Kidney (tissue), 14 donors: ENCODE data around the gene ACOT8. TPM values are rescaled to one million over a fixed set of nuclear protein-coding genes. Genes with fewer than 3 reads are reported as not detected.

ENCODE experiments used
- DNase-seq, 5 donors: peaks; one replicate each; pipeline ENCODE4 v3.0.0-alpha.2; 2013 to 2020
- FAIRE-seq: peaks from 2 replicates; lab custom pipeline; 2012; peaks lifted over from hg19 to GRCh38; lab: Jason Lieb, UNC
- H3K27ac ChIP-seq, 2 donors: one replicate each; pipeline ENCODE4 v1.7.0; 2013; ENCODE audit warnings: low read depth in 2 of 2, low read length in 2 of 2, inconsistent platforms in 1 of 2
- H3K27me3 ChIP-seq: one replicate; pipeline ENCODE4 v1.7.1; 2013; ENCODE audit warnings: low read length, inconsistent platforms; ENCODE audit not compliant: control insufficient read depth, insufficient read depth
- H3K36me3 ChIP-seq, 3 donors: one replicate each; pipeline versions ENCODE4 v1.7.0 to v1.7.1; 2013; ENCODE audit warnings: low read length in 3 of 3, control low read depth in 1 of 3, inconsistent platforms in 1 of 3; ENCODE audit not compliant: insufficient read depth in 3 of 3, control insufficient read depth in 2 of 3
- H3K4me1 ChIP-seq, 3 donors: one replicate each; pipeline versions ENCODE4 v1.7.0 to v1.7.1; 2013; ENCODE audit warnings: low read length in 3 of 3, inconsistent platforms in 1 of 3, low read depth in 1 of 3; ENCODE audit not compliant: control insufficient read depth in 2 of 3, insufficient read depth in 2 of 3
- H3K4me3 ChIP-seq, 3 donors: one replicate each; pipeline versions ENCODE4 v1.7.0 to v1.8.1; 2013; ENCODE audit warnings: low read length in 3 of 3, control low read depth in 1 of 3, inconsistent platforms in 1 of 3
- H3K9ac ChIP-seq, 3 donors: one replicate each; pipeline versions ENCODE4 v1.7.0 to v1.7.1; 2013; ENCODE audit warnings: low read length in 3 of 3, control low read depth in 1 of 3, inconsistent platforms in 1 of 3
- H3K9me3 ChIP-seq, 3 donors: one replicate each; pipeline versions ENCODE4 v1.7.0 to v1.7.1; 2013; ENCODE audit warnings: low read length in 3 of 3, control low read depth in 1 of 3, inconsistent platforms in 1 of 3; ENCODE audit not compliant: control insufficient read depth in 2 of 3, insufficient read depth in 1 of 3
- intact Hi-C: fragments of 100-400 bp; cut with DNase I; formaldehyde crosslinking; loops from one replicate; pipeline ENCODE4 v1.11.1; 2022
- polyA plus RNA-seq: library from polyadenylated mRNA; stranded (reverse); fragments of 350-450 nt; fragmentation: Illumina TruSeq; extraction: RNeasy Lipid Tissue Mini Kit (QIAGEN cat#74804); gene quantifications from one replicate; pipeline ENCODE4 v1.2.3, GENCODE V29; 2014; ENCODE audit warnings: low read depth, low replicate concordance; ENCODE audit not compliant: insufficient read depth
- total RNA-seq: library from RNA; stranded (reverse); fragmentation: NEBNext Ultra II Directional; extraction: Animal tissue kit (Norgen Biotek cat#: 25700); gene quantifications from one replicate; pipeline ENCODE4 v1.2.1, GENCODE V29; 2021
- TF ChIP-seq, protein P1 (sequence below): IDR thresholded peaks from 3 replicates; pipeline ENCODE4 v1.5.1; 2012; ENCODE audit warnings: mild to moderate bottlenecking, moderate library complexity, borderline replicate concordance; ENCODE audit not compliant: insufficient read depth; ENCODE audit errors: extremely low read depth
- donor health status: control.
- donor health status: control.
- donor health status: control.
- donor health status: control.
- donor health status: control.
- donor health status: DM: yes; HTN: yes; CAD: no.
- donor health status: Normal renal cell carcinoma (clear cell type).

The ACOT8 gene
- total and polyA plus RNA-seq, 2 donors from 2014 or later: 22.1 to 71.0 TPM

GRCh38 chr20:45842169-45842812 lies 14.9 kb downstream of the ACOT8 start:
- TF ChIP-seq, protein P1, sequence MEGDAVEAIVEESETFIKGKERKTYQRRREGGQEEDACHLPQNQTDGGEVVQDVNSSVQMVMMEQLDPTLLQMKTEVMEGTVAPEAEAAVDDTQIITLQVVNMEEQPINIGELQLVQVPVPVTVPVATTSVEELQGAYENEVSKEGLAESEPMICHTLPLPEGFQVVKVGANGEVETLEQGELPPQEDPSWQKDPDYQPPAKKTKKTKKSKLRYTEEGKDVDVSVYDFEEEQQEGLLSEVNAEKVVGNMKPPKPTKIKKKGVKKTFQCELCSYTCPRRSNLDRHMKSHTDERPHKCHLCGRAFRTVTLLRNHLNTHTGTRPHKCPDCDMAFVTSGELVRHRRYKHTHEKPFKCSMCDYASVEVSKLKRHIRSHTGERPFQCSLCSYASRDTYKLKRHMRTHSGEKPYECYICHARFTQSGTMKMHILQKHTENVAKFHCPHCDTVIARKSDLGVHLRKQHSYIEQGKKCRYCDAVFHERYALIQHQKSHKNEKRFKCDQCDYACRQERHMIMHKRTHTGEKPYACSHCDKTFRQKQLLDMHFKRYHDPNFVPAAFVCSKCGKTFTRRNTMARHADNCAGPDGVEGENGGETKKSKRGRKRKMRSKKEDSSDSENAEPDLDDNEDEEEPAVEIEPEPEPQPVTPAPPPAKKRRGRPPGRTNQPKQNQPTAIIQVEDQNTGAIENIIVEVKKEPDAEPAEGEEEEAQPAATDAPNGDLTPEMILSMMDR: no peak
- Histone ChIP-seq H3K9me3 (no peaks in the 10 kb centered on the region), H3K9ac (no peak overlapping the region), H3K4me3 (no peak overlapping the region), H3K27ac (no peak overlapping the region), H3K4me1 (peaks cover 0 to 4% (median 0%) of the 10 kb centered on the region in 3 donors), H3K36me3 (peaks cover 2 to 36% (median 16%) of the 10 kb centered on the region in 3 donors), H3K27me3 (no peaks in the 10 kb centered on the region)
- FAIRE-seq (no peak), DNase-seq (no peak)
- intact Hi-C loops: no loop called here

DNA sequence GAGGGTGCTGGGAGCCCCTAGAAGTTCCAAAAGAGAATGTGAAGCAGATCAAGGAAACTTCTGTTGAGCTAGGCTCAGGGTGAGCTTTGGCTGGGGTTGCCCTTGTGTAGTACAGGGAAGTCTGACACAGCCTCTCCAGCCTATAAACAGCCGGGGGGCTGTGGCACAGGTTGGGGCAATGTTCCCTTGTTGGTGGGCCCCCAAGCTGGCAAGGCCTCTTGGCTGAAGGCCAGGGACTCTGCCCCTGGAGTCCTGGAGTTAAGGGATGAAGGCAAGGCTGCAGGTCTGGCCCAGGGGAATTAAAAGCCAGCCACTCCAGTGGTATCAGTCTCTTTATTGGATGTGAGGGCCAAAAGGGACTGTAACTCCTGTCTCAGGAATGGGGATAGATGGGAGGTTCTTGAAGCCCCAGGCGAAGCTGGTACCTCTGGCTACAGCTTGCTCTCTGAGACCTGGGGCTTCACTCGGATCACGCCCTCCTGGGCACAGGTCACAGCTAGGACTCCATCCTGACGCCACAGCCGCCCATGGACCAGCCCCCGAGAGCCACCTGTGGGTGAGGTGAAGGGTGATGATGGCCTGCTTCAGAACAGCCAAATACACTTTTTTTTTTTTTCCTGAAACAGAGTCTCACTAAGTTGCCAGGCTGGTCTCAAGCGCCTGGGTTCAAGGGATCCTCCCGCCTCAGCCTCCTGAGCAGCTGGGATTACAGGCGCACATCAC lies 15.6 kb downstream of the ACOT8 start:
- no peak for FAIRE-seq
- no peak overlapping the region for H3K9ac ChIP-seq
- intact Hi-C loops: no loop called here
- H3K4me3 ChIP-seq: no peak overlapping the region
- DNase-seq: peak in 1 of 5 donors; percentile 64
- TF ChIP-seq, protein P1: no peak
- H3K36me3 ChIP-seq: peaks cover 2 to 42% (median 16%) of the 10 kb centered on the region in 3 donors
- H3K4me1 ChIP-seq: peaks cover 0 to 7% (median 0%) of the 10 kb centered on the region in 3 donors
- H3K27ac ChIP-seq: no peak overlapping the region
- no peaks in the 10 kb centered on the region for H3K27me3 ChIP-seq
- H3K9me3 ChIP-seq: no peaks in the 10 kb centered on the region

- Histone ChIP-seq H3K9ac (no peak overlapping the region), H3K9me3 (no peaks in the 10 kb centered on the region), H3K4me3 (no peak overlapping the region), H3K4me1 (peaks cover 0 to 8% (median 0%) of the 10 kb centered on the region in 3 donors), H3K27ac (no peak overlapping the region), H3K36me3 (peaks cover 0 to 36% (median 14%) of the 10 kb centered on the region in 3 donors), H3K27me3 (no peaks in the 10 kb centered on the region)
- TF ChIP-seq, protein P1: no peak
- peak in 1 of 5 donors; percentile 66 for DNase-seq
- intact Hi-C loops: no loop called here
- no peak for FAIRE-seq
Observed at GRCh38 chr20:45840700-45841198, 16.4 kb downstream of the ACOT8 start.
